ENCODE data around the gene LRRC45. TPM values are rescaled to one million over a fixed set of nuclear protein-coding genes. Genes with fewer than 3 reads are reported as not detected.

LRRC45 gene
- total RNA-seq, 3 donors from 2014 or later (not counting 1 experiment from before 2014, with no cell fraction given), result 15.9 to 21.6 (median 16.8) TPM

GRCh38 chr17:82022310-82022980, 660 bp upstream of the LRRC45 start, which contains the start of gene CENPX:
TSS of gene CENPX (minus strand) at chr17:82022878. CDS start at chr17:82022861, 17 bp downstream.
- peaks cover 7 to 34% of the 10 kb centered on the region in 2 donors for H3K4me1 Mint-ChIP-seq
- under 1% methylated on average over 64 of the region's 64 CpGs for WGBS (ENCODE audit: insufficient coverage)
- H3K27ac Mint-ChIP-seq, result peak within 1 kb of the TSS in 1 of 2 donors; percentile 92

GRCh38 chr17:82023447-82024241, 539 bp downstream of the LRRC45 start:
- Histone ChIP-seq H3K4me1 (ENCODE audit: control insufficient read depth, insufficient read depth, low read length) (peaks cover 29% of the 10 kb centered on the region), H3K27ac (ENCODE audit: low read length) (no peak overlapping the region), H3K27me3 (ENCODE audit: control insufficient read depth, insufficient read depth, low read length) (no peaks in the 10 kb centered on the region), H3K4me3 (ENCODE audit: low read length) (peak overlapping the region; percentile 54), H3K36me3 (ENCODE audit: control insufficient read depth, insufficient read depth, low read length) (no peaks in the 10 kb centered on the region), H3K9me3 (ENCODE audit: control insufficient read depth, insufficient read depth, low read length) (no peaks in the 10 kb centered on the region)
- H3K9me3 Mint-ChIP-seq, result no peaks in the 10 kb centered on the region
- TF ChIP-seq, protein P1, sequence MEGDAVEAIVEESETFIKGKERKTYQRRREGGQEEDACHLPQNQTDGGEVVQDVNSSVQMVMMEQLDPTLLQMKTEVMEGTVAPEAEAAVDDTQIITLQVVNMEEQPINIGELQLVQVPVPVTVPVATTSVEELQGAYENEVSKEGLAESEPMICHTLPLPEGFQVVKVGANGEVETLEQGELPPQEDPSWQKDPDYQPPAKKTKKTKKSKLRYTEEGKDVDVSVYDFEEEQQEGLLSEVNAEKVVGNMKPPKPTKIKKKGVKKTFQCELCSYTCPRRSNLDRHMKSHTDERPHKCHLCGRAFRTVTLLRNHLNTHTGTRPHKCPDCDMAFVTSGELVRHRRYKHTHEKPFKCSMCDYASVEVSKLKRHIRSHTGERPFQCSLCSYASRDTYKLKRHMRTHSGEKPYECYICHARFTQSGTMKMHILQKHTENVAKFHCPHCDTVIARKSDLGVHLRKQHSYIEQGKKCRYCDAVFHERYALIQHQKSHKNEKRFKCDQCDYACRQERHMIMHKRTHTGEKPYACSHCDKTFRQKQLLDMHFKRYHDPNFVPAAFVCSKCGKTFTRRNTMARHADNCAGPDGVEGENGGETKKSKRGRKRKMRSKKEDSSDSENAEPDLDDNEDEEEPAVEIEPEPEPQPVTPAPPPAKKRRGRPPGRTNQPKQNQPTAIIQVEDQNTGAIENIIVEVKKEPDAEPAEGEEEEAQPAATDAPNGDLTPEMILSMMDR (IDR thresholded peaks at IDR 0.05), result no peak
- H3K4me1 Mint-ChIP-seq, result peaks cover 7 to 34% of the 10 kb centered on the region in 2 donors
- H3K27ac Mint-ChIP-seq, result peak overlapping the region in 1 of 2 donors; percentile 92
- intact Hi-C loops (cut with micrococcal nuclease), result loop anchor here (1.0 to 2.0 kb wide), 2 partner anchors 14 to 75 kb away; partner anchors contain the start of genes DCXR and FASN
- H3K4me3 Mint-ChIP-seq, result peak overlapping the region; percentile 77
- H3K36me3 Mint-ChIP-seq, result no peaks in the 10 kb centered on the region
- DNase-seq (peak in 1 of 2 donors; percentile 45), ATAC-seq (no peak)
- no peaks in the 10 kb centered on the region for H3K27me3 Mint-ChIP-seq (ENCODE audit: low read depth in 2 of 2)
- 5% methylated on average over 55 of the region's 55 CpGs for WGBS (ENCODE audit: insufficient coverage)

More at GRCh38 chr17:82022310-82022980, 660 bp upstream of the LRRC45 start, which contains the start of gene CENPX:
- Histone ChIP-seq H3K36me3 (ENCODE audit: control insufficient read depth, insufficient read depth, low read length) (no peaks in the 10 kb centered on the region), H3K4me1 (ENCODE audit: control insufficient read depth, insufficient read depth, low read length) (peaks cover 29% of the 10 kb centered on the region), H3K4me3 (ENCODE audit: low read length) (peak within 1 kb of the TSS; percentile 77), H3K27ac (ENCODE audit: low read length) (peak within 1 kb of the TSS; percentile 38), H3K27me3 (ENCODE audit: control insufficient read depth, insufficient read depth, low read length) (no peaks in the 10 kb centered on the region), H3K9me3 (ENCODE audit: control insufficient read depth, insufficient read depth, low read length) (no peaks in the 10 kb centered on the region)
- TF ChIP-seq, protein P1 (IDR thresholded peaks at IDR 0.05), result no peak
- Mint-ChIP-seq H3K27me3 (ENCODE audit: low read depth in 2 of 2) (no peaks in the 10 kb centered on the region), H3K9me3 (no peaks in the 10 kb centered on the region), H3K36me3 (no peaks in the 10 kb centered on the region), H3K4me3 (peak within 1 kb of the TSS; percentile 83)
- DNase-seq (no peak), ATAC-seq (peak in 1 of 3 donors; percentile 8)
- intact Hi-C loops (cut with micrococcal nuclease), result loop anchor here (2.0 kb wide), 1 partner anchor 76 kb away; the partner anchor contains the start of gene FASN

GRCh38 chr17:82024859-82025258, 1.8 kb downstream of the LRRC45 start:
- no peaks in the 10 kb centered on the region for H3K36me3 Mint-ChIP-seq
- H3K27me3 Mint-ChIP-seq (ENCODE audit: low read depth in 2 of 2), result peaks cover 0 to 3% of the 10 kb centered on the region in 2 donors
- peaks cover 7 to 39% of the 10 kb centered on the region in 2 donors for H3K4me1 Mint-ChIP-seq
- ATAC-seq (no peak), DNase-seq (no peak)
- H3K27ac ChIP-seq (ENCODE audit: low read length), result no peak overlapping the region
- 98% methylated on average over 17 of the region's 17 CpGs for WGBS (ENCODE audit: insufficient coverage)
- intact Hi-C loops (cut with micrococcal nuclease), result no loop called here
- no peak overlapping the region for H3K27ac Mint-ChIP-seq
- H3K9me3 Mint-ChIP-seq, result no peaks in the 10 kb centered on the region
- peaks cover 33% of the 10 kb centered on the region for H3K4me1 ChIP-seq (ENCODE audit: control insufficient read depth, insufficient read depth, low read length)
- TF ChIP-seq, protein P1 (IDR thresholded peaks at IDR 0.05), result no peak
- no peak overlapping the region for H3K4me3 ChIP-seq (ENCODE audit: low read length)
- no peak overlapping the region for H3K4me3 Mint-ChIP-seq
- no peaks in the 10 kb centered on the region for H3K9me3 ChIP-seq (ENCODE audit: control insufficient read depth, insufficient read depth, low read length)
- H3K36me3 ChIP-seq (ENCODE audit: control insufficient read depth, insufficient read depth, low read length), result no peaks in the 10 kb centered on the region
- peaks cover 4% of the 10 kb centered on the region for H3K27me3 ChIP-seq (ENCODE audit: control insufficient read depth, insufficient read depth, low read length)

All from natural killer cell (primary cell).